ENCODE measurements around the gene MAPK11. TPM values are rescaled to one million over a fixed set of nuclear protein-coding genes. Genes with fewer than 3 reads are reported as not detected.

The MAPK11 gene
- total RNA-seq, 1 donor = 11.8 TPM

Other genes starting within 250 kb of the MAPK11 start
- 0.27 TPM for gene TTLL8, start 212.1 kb downstream of the MAPK11 start, total RNA-seq
- 139 TPM for gene MLC1, start 185.0 kb downstream of the MAPK11 start, total RNA-seq
- gene MOV10L1, start 180.4 kb downstream of the MAPK11 start, total RNA-seq = 0.27 TPM
- 6.5 TPM for gene PANX2, start 99.6 kb downstream of the MAPK11 start, total RNA-seq
- 70.0 TPM for gene TRABD, start 84.5 kb downstream of the MAPK11 start, total RNA-seq
- gene SELENOO, start 69.4 kb downstream of the MAPK11 start, total RNA-seq = 31.8 TPM
- 76.7 TPM for gene TUBGCP6, start 25.4 kb downstream of the MAPK11 start, total RNA-seq
- 51.7 TPM for gene HDAC10, start 19.1 kb downstream of the MAPK11 start, total RNA-seq
- gene MAPK12, start 8.7 kb downstream of the MAPK11 start, total RNA-seq = 30.2 TPM
- gene PLXNB2, start 37.3 kb upstream of the MAPK11 start, total RNA-seq = 91.8 TPM
- 9.2 TPM for gene DENND6B, start 56.6 kb upstream of the MAPK11 start, total RNA-seq
- gene PPP6R2, start 72.9 kb upstream of the MAPK11 start, total RNA-seq = 70.3 TPM
- 118 TPM for gene SBF1, start 204.7 kb upstream of the MAPK11 start, total RNA-seq
- 0.54 TPM for gene ADM2, start 211.2 kb upstream of the MAPK11 start, total RNA-seq
- not detected for gene MIOX, start 216.5 kb upstream of the MAPK11 start, total RNA-seq
- 65.4 TPM for gene LMF2, start 237.3 kb upstream of the MAPK11 start, total RNA-seq
- 38.2 TPM for gene NCAPH2, start 237.8 kb upstream of the MAPK11 start, total RNA-seq